NCI-H2107 treated with DMSO at 0.1 percent for 48 hours (cell line): ENCODE measurements around the gene VSNL1.

Source experiments
- DNase-seq: peaks from one replicate; lab custom pipeline; 2025; ENCODE audit not compliant: unreplicated experiment; lab: John Stamatoyannopoulos, UW

VSNL1 gene

GRCh38 chr2:17689010-17689409, 148.5 kb downstream of the VSNL1 start:
- DNase-seq, result no peak

GRCh38 chr2:17690776-17691175, 150.3 kb downstream of the VSNL1 start:
- no peak for DNase-seq
